K562 (cell line): ENCODE results near the gene SLC44A5. TPM values are rescaled to one million over a fixed set of nuclear protein-coding genes. Genes with fewer than 3 reads are reported as not detected.
A peak's percentile ranks its signal among the peaks of the same experiment; 100 is the strongest.

ENCODE experiments used
- ADNP ChIP-seq: fragments of 200-800 bp; sonication (Bioruptor generic); IDR thresholded peaks from 2 replicates; pipeline ENCODE4 v1.6.1; 2016; ENCODE audit warnings: missing genetic modification characterization, missing compliant biosample characterization
- ARID1B ChIP-seq: fragments of 450-650 bp; IDR thresholded peaks from 2 replicates; pipeline ENCODE4 v1.6.1; 2016; ENCODE audit warnings: antibody characterized with exemption, mild to moderate bottlenecking, inconsistent platforms
- ASH1L ChIP-seq: fragments of 450-650 bp; IDR thresholded peaks from 2 replicates; pipeline ENCODE4 v1.6.1; 2018; ENCODE audit warnings: borderline replicate concordance, mild to moderate bottlenecking, low read depth; ENCODE audit not compliant: partially characterized antibody
- HNRNPUL1 ChIP-seq: fragments of 200-400 bp; formaldehyde crosslinking; IDR thresholded peaks from 2 replicates; pipeline ENCODE4 v1.6.1; 2017; ENCODE audit warnings: low read length
- IFI16 ChIP-seq: fragments of 250-450 bp; sonication (Bioruptor Pico); IDR thresholded peaks from 2 replicates; pipeline ENCODE4 v2.1.2; 2022; ENCODE audit warnings: mild to moderate bottlenecking, inconsistent platforms
- MCM3 ChIP-seq: fragments of 450-650 bp; IDR thresholded peaks from 2 replicates; pipeline ENCODE4 v1.6.1; 2016
- RBM22 ChIP-seq: fragments of 200-400 bp; formaldehyde crosslinking; IDR thresholded peaks from 2 replicates; pipeline ENCODE4 v1.6.1; 2018; ENCODE audit warnings: low read length, low read depth; ENCODE audit not compliant: poor library complexity, severe bottlenecking
- RFX7 ChIP-seq: fragments of 250-450 bp; sonication (Bioruptor Pico); IDR thresholded peaks from 2 replicates; pipeline ENCODE4 v1.5.1; 2021; ENCODE audit warnings: mild to moderate bottlenecking
- RHOXF2B ChIP-seq: fragments of 250-450 bp; sonication (Bioruptor Pico); conservative IDR thresholded peaks from 2 replicates; pipeline ENCODE4 v1.5.1; 2021
- RNF219 ChIP-seq: fragments of 250-450 bp; sonication (Bioruptor Pico); IDR thresholded peaks from 2 replicates; pipeline ENCODE4 v1.5.0; 2022; ENCODE audit warnings: mild to moderate bottlenecking
- SMARCE1 ChIP-seq: fragments of 450-650 bp; IDR thresholded peaks from 2 replicates; pipeline ENCODE4 v1.7.1; 2016; ENCODE audit warnings: mild to moderate bottlenecking
- STAG1 ChIP-seq: sonication (generic); formaldehyde crosslinking; IDR thresholded peaks from 2 replicates; pipeline ENCODE4 v1.5.0; 2020; ENCODE audit warnings: missing genetic modification reagents, borderline replicate concordance
- TRIM24 ChIP-seq, 2 experiments: fragments of 450-650 bp; IDR thresholded peaks; 2 replicates each; pipeline ENCODE4 v1.6.1; 2016
- ZBTB7A ChIP-seq: IDR thresholded peaks from 2 replicates; pipeline ENCODE4 v1.6.1; 2011; ENCODE audit warnings: low read depth, mild to moderate bottlenecking, low read length, moderate library complexity, borderline replicate concordance; ENCODE audit not compliant: control insufficient read depth
- ZNF431 ChIP-seq: sonication (generic); formaldehyde crosslinking; IDR thresholded peaks from 2 replicates; pipeline ENCODE4 v1.8.0; 2022; ENCODE audit warnings: mild to moderate bottlenecking, missing genetic modification reagents
- ZNF696 ChIP-seq: fragments of 250-450 bp; sonication (Bioruptor Pico); conservative IDR thresholded peaks from 2 replicates; pipeline ENCODE4 v1.4.0; 2020; ENCODE audit warnings: mild to moderate bottlenecking, moderate library complexity
- ZNF699 ChIP-seq: fragments of 250-450 bp; sonication (Bioruptor Pico); IDR thresholded peaks from 2 replicates; pipeline ENCODE4 v1.8.0; 2021; ENCODE audit warnings: mild to moderate bottlenecking, moderate library complexity; ENCODE audit not compliant: insufficient replicate concordance
- ZSCAN32 ChIP-seq: fragments of 450-650 bp; formaldehyde crosslinking; IDR thresholded peaks from 2 replicates; pipeline ENCODE4 v1.4.0; 2020; ENCODE audit warnings: mild to moderate bottlenecking, moderate library complexity
- polyA plus RNA-seq, 8 experiments: library from polyadenylated mRNA; depleted of rRNA in 4 of 8; stranded (reverse) in 5 of 8; unstranded in 3 of 8; fragments of >200 nt; fragmentation: Nextera tagmentation in 2 of 8; fragmentation: Illumina TruSeq in 1 of 8; extraction: Ambion mirVana in 2 of 8; extraction: Trizol in 1 of 8; gene quantifications; 2 replicates each; pipeline versions ENCODE4 v1.2.1 to v1.2.3, GENCODE V29; 2011 to 2014; ENCODE audit warnings: inconsistent platforms in 1 of 8, missing spikeins in 1 of 8
- total RNA-seq, 7 experiments: library from RNA; depleted of rRNA in 6 of 7; stranded (reverse); fragments of >200 nt in 6 of 7; fragmentation: Illumina TruSeq in 2 of 7; extraction: Trizol in 2 of 7; gene quantifications; 2 replicates each; pipeline versions ENCODE4 v1.2.1 to v1.2.3, GENCODE V29; 2011 to 2021; ENCODE audit warnings: low replicate concordance in 1 of 7

The SLC44A5 gene
- total and polyA plus RNA-seq, 9 of the 15 experiments (the other 6 are each of a cell fraction or from before 2014, with no cell fraction given) = 1.2 to 10.1 (median 3.2) TPM

GRCh38 chr1:75412616-75413015 is 198.3 kb downstream of the SLC44A5 start (continued):
- no peak for TF ChIP-seq RNF219 (CRISPR knock-in tag)
- peak; percentile 15 to 41; a peak in 1 of 4 replicates for TF ChIP-seq TRIM24 (IDR thresholded peaks at IDR 0.05)
- TF ChIP-seq ZNF696 = no peak
- TF ChIP-seq ZBTB7A = no peak
- no peak for TF ChIP-seq HNRNPUL1
- no peak for TF ChIP-seq RBM22
- TF ChIP-seq ADNP = no peak
- no peak for TF ChIP-seq MCM3
- TF ChIP-seq SMARCE1 = peak; percentile 68; the same call in 1 of the 2 replicates
- TF ChIP-seq ZNF699 = no peak
- peak; percentile 74 for TF ChIP-seq ARID1B
- TF ChIP-seq ASH1L = no peak
- no peak for TF ChIP-seq RHOXF2B (CRISPR knock-in tag)
- TF ChIP-seq ZNF431 (CRISPR knock-in tag) = no peak
- no peak for TF ChIP-seq IFI16 (CRISPR knock-in tag)
- TF ChIP-seq ZSCAN32 (CRISPR knock-in tag) = no peak
- no peak for TF ChIP-seq STAG1
- no peak for TF ChIP-seq RFX7 (CRISPR knock-in tag)
